Tracheal epithelial cell (primary cell): ENCODE data around the gene KRT72. TPM values are rescaled to one million over a fixed set of nuclear protein-coding genes. Genes with fewer than 3 reads are reported as not detected.

Experiments
- total RNA-seq: library from RNA; depleted of rRNA; stranded (reverse); fragments of >200 nt; gene quantifications from 2 replicates; pipeline ENCODE4 v1.2.1, GENCODE V29; 2014

KRT72 gene
- total RNA-seq: not detected in 2 replicates

DNA sequence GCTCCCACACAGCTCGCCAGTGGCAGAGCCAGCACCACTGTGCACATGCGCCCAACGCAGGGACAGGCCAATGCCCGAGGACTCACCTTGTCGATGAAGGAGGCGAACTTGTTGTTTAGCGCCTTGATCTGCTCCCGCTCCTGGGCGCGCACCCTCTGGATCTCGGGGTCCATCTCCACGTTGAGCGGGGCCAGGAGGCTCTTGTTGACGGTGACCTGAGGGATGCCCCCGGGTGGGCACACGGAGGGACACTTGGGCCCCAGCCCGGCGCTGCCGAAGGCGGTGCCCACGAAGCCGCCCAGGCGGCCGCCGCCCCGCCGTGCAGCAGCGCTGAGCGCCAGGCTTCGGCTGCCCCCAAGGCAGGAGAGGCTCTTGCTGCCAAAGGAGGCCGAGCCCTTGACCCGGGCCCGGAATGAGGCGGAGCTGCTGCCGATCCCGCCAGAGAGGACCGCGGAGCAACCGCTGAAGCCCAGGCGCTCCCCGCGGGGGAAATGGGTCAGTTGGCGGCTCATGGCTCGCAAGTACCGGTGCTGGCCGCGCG, at the start of gene KRT72:
TSS of gene KRT72 (minus strand) at position 523 of the 541 bp plus-strand sequence. CDS start at position 512, 11 bp downstream.

DNA sequence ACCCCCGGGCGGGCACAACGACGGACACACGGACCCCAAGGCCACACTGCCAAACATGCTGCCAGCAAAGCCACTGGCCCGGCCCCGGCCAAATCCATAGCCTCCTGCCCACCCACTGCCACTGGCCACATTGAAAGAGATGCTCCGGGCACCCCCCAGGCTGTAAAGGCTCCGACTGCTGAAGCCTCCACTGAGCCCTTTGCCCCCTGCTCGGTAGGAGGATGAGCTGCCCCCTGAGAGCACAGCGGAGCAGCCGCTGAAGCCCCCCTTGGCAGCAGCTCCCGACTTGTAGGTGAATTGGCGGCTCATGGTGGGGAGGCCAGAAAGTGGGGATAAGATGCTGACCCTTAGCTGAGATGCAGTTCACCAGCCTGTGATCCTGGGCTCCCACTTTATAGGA, 17.0 kb upstream of the KRT72 start, which contains the start of gene KRT73:
TSS of gene KRT73 (minus strand) at position 344 of the 400 bp plus-strand sequence. CDS start at position 309, 35 bp downstream.

DNA sequence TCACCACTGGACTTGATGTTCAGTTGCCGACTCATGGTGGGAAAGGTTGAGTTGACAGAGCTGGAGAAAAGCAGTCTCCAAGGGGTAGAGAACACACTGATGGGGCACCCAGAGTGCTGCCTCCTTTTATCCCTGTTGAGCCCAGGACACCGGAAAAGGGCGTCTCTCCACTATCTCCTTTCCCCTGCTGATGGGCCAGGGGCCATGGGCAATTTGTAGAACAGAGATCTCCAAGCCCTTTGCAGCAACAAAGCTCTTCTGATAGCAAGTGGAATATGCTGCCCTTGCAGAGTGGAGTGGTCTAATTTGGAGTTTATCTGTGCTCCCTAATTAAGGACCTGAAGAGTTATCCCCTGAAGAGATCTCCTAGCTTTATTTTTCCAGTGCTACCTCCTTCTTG, 27.5 kb downstream of the KRT72 start, which contains the start of gene KRT74:
TSS of gene KRT74 (minus strand) at position 101 of the 400 bp plus-strand sequence. CDS start at position 35, 66 bp downstream.

DNA sequence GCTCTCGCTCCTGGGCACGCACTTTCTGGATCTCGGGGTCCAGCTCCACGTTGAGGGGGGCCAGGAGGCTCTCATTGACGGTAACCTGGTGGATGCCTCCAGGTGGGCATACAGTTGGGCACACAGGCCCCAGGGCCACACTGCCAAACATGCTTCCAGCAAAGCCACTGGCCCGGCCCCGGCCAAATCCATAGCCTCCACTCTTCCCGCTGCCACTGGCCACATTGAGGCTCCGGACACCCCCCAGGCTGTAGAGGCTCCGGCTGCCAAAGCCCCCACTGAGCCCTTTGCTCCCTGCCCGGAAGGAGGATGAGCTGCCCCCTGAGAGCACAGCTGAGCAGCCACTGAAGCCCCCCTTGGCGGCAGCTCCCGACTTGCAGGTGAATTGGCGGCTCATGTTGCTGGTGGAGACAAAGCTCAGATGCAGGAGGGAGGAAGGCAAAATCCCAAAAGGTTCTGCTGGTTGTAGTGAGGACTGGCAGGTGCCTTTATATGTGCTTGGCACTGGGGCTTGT, 48.5 kb downstream of the KRT72 start, which contains the start of gene KRT71:
TSS of gene KRT71 (minus strand) at position 465 of the 515 bp plus-strand sequence. CDS start at position 397, 68 bp downstream.

Other genes with a start within 250 kb of the KRT72 start
- gene KRT85, start 234.0 kb downstream of the KRT72 start, total RNA-seq: not detected in 2 replicates
- gene KRT84, start 215.8 kb downstream of the KRT72 start, total RNA-seq: 0.21 TPM in 1 of 2 replicates, not detected in the other
- not detected in 2 replicates for gene KRT82, start 195.1 kb downstream of the KRT72 start, total RNA-seq
- gene KRT75, start 167.1 kb downstream of the KRT72 start, total RNA-seq: 1.1 and 87.0 TPM in 2 replicates
- gene KRT6B, start 149.3 kb downstream of the KRT72 start, total RNA-seq: 310 and 1,936 TPM in 2 replicates
- gene KRT6C, start 127.7 kb downstream of the KRT72 start, total RNA-seq: 22.0 and 155 TPM in 2 replicates
- 10,133 and 10,410 TPM in 2 replicates for gene KRT6A, start 108.2 kb downstream of the KRT72 start, total RNA-seq
- 7,035 and 9,280 TPM in 2 replicates for gene KRT5, start 81.1 kb downstream of the KRT72 start, total RNA-seq
- not detected in 2 replicates for gene KRT71, start 48.3 kb downstream of the KRT72 start, total RNA-seq
- under 0.01 TPM in 1 of 2 replicates, not detected in the other for gene KRT74, start 27.6 kb downstream of the KRT72 start, total RNA-seq
- gene KRT73, start 17.1 kb upstream of the KRT72 start, total RNA-seq: not detected in 2 replicates
- not detected in 2 replicates for gene KRT2, start 50.7 kb upstream of the KRT72 start, total RNA-seq
- gene KRT1, start 78.9 kb upstream of the KRT72 start, total RNA-seq: not detected in 2 replicates
- not detected in 2 replicates for gene KRT77, start 102.1 kb upstream of the KRT72 start, total RNA-seq
- not detected in 2 replicates for gene KRT76, start 175.9 kb upstream of the KRT72 start, total RNA-seq
- gene KRT3, start 194.7 kb upstream of the KRT72 start, total RNA-seq: not detected in 2 replicates
- gene KRT4, start 212.7 kb upstream of the KRT72 start, total RNA-seq: 0.96 and 12.1 TPM in 2 replicates
- gene KRT79, start 232.8 kb upstream of the KRT72 start, total RNA-seq: 0.21 and 0.24 TPM in 2 replicates
- 1.3 and 1.7 TPM in 2 replicates for gene KRT78, start 247.5 kb upstream of the KRT72 start, total RNA-seq